Measurements from ENCODE around the gene SEMA3G.

DNA sequence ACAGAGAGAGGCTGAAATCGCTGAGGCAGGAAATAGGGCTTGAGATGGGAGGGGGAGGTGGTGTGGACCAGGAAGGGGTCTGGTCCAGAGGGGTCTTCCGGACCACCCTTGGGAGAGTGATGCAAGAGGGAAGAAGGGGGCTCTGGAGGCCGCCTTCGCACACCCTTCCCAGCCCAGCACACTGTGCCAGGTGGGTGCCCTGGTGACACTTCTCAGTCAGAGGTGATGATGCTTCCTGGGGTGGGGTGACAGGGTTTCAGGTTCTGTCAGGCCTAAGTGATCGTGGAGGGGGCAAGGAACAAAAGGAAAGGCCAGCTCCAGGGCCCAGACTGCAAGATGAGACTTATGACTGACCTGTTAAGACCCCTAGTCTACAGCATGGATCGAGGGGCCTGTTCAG is 12.7 kb downstream of the SEMA3G start:
- TF ChIP-seq POLR2A (IDR thresholded peaks at IDR 0.05), result no peak
- TF ChIP-seq, protein P1, sequence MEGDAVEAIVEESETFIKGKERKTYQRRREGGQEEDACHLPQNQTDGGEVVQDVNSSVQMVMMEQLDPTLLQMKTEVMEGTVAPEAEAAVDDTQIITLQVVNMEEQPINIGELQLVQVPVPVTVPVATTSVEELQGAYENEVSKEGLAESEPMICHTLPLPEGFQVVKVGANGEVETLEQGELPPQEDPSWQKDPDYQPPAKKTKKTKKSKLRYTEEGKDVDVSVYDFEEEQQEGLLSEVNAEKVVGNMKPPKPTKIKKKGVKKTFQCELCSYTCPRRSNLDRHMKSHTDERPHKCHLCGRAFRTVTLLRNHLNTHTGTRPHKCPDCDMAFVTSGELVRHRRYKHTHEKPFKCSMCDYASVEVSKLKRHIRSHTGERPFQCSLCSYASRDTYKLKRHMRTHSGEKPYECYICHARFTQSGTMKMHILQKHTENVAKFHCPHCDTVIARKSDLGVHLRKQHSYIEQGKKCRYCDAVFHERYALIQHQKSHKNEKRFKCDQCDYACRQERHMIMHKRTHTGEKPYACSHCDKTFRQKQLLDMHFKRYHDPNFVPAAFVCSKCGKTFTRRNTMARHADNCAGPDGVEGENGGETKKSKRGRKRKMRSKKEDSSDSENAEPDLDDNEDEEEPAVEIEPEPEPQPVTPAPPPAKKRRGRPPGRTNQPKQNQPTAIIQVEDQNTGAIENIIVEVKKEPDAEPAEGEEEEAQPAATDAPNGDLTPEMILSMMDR (IDR thresholded peaks at IDR 0.05), result no peak

All from right lobe of liver (tissue), 4 donors.